Fibroblast of lung (primary cell): ENCODE results near the gene COL7A1. TPM values are rescaled to one million over a fixed set of nuclear protein-coding genes. Genes with fewer than 3 reads are reported as not detected.

Source experiments
- DNase-seq, 2 donors: peaks; one replicate each; pipeline versions ENCODE4 v3.0.0 to v3.0.0-alpha.2; 2010; ENCODE audit warnings: low read depth in 2 of 2
- H2AFZ ChIP-seq: 2 replicates; pipeline ENCODE4 v1.5.1; 2012; ENCODE audit warnings: low read length, control low read depth, inconsistent platforms
- H3K27ac ChIP-seq: 2 replicates; pipeline ENCODE4 v1.5.1; 2011; ENCODE audit warnings: low read length, control low read depth; ENCODE audit not compliant: insufficient read depth
- H3K27me3 ChIP-seq: 2 replicates; pipeline ENCODE4 v1.5.1; 2011; ENCODE audit warnings: mild to moderate bottlenecking, low read length; ENCODE audit not compliant: control insufficient read depth, insufficient read depth
- H3K36me3 ChIP-seq: 2 replicates; pipeline ENCODE4 v1.5.1; 2011; ENCODE audit warnings: low read length; ENCODE audit not compliant: control insufficient read depth, insufficient read depth
- H3K4me1 ChIP-seq: 2 replicates; pipeline ENCODE4 v1.5.1; 2011; ENCODE audit warnings: low read length; ENCODE audit not compliant: control insufficient read depth, insufficient read depth; ENCODE audit errors: extremely low read depth
- H3K4me2 ChIP-seq: 2 replicates; pipeline ENCODE4 v1.5.1; 2011; ENCODE audit warnings: low read length, control low read depth; ENCODE audit not compliant: insufficient read depth; ENCODE audit errors: extremely low read depth
- H3K4me3 ChIP-seq, 4 experiments: fragments of 200-600 bp in 1 of 4; sonication (generic) in 1 of 4; replicated peaks in 1 of 4; 2 replicates each; pipeline ENCODE4 v1.5.1; 2011 to 2016; ENCODE audit warnings: low read length in 4 of 4, low read depth in 3 of 4, mild to moderate bottlenecking in 3 of 4, control low read depth in 2 of 4, inconsistent platforms in 1 of 4, mixed read lengths in 1 of 4; ENCODE audit not compliant: insufficient read depth in 1 of 4; ENCODE audit errors: control extremely low read depth in 1 of 4
- H3K79me2 ChIP-seq: 2 replicates; pipeline ENCODE4 v1.5.1; 2012; ENCODE audit warnings: mild to moderate bottlenecking, low read length, inconsistent platforms; ENCODE audit not compliant: control insufficient read depth, insufficient read depth
- H3K9ac ChIP-seq: 2 replicates; pipeline ENCODE4 v1.5.1; 2011; ENCODE audit warnings: mild to moderate bottlenecking, low read length, control low read depth; ENCODE audit not compliant: insufficient read depth
- H3K9me3 ChIP-seq: 2 replicates; pipeline ENCODE4 v1.5.1; 2012; ENCODE audit warnings: low read depth, low read length; ENCODE audit not compliant: control insufficient read depth, insufficient read depth
- H4K20me1 ChIP-seq: 2 replicates; pipeline ENCODE4 v1.5.1; 2011; ENCODE audit warnings: low read length; ENCODE audit not compliant: control insufficient read depth, insufficient read depth; ENCODE audit errors: extremely low read depth
- CTCF ChIP-seq, 2 donors: IDR thresholded peaks in 1 of 2; conservative IDR thresholded peaks in 1 of 2; 1 replicate in 1 of 2; 2 replicates in 1 of 2; pipeline ENCODE4 v1.5.1; 2011 to 2012; ENCODE audit warnings: low read length in 2 of 2, control low read depth in 1 of 2, inconsistent platforms in 1 of 2, low read depth in 1 of 2, mild to moderate bottlenecking in 1 of 2
- EZH2 ChIP-seq: IDR thresholded peaks from 2 replicates; pipeline ENCODE4 v1.5.1; 2012; ENCODE audit warnings: low read length, control low read depth, mild to moderate bottlenecking; ENCODE audit errors: missing control alignments
- polyA plus RNA-seq, 2 donors: library from polyadenylated mRNA; depleted of rRNA in 1 of 2; stranded (reverse) in 1 of 2; unstranded in 1 of 2; fragments of >200 nt; gene quantifications; 2 replicates each; pipeline ENCODE4 v1.2.1, GENCODE V29; 2011 to 2012; ENCODE audit warnings: missing spikeins in 1 of 2
- total RNA-seq: library from RNA; depleted of rRNA; stranded (reverse); fragments of >200 nt; gene quantifications from 2 replicates; pipeline ENCODE4 v1.2.1, GENCODE V29; 2014

The COL7A1 gene
- total and polyA plus RNA-seq, 2 donors (not counting 1 experiment from before 2014, with no cell fraction given), result 3.4 to 36.7 TPM

GRCh38 chr3:48584836-48585235 is 10.3 kb downstream of the COL7A1 start:
- no peak overlapping the region for H2AFZ ChIP-seq
- no peak overlapping the region for H3K4me2 ChIP-seq
- no peaks in the 10 kb centered on the region for H3K4me1 ChIP-seq
- no peak for DNase-seq
- no peak for TF ChIP-seq EZH2
- no peaks in the 10 kb centered on the region for H4K20me1 ChIP-seq
- no peaks in the 10 kb centered on the region for H3K9me3 ChIP-seq
- no peak overlapping the region for H3K27ac ChIP-seq
- H3K79me2 ChIP-seq, result no peaks in the 10 kb centered on the region
- no peaks in the 10 kb centered on the region for H3K27me3 ChIP-seq
- no peak overlapping the region for H3K4me3 ChIP-seq
- H3K9ac ChIP-seq, result no peak overlapping the region
- peaks cover 6% of the 10 kb centered on the region for H3K36me3 ChIP-seq

- Histone ChIP-seq H4K20me1 (no peaks in the 10 kb centered on the region), H3K27ac (no peak overlapping the region), H3K4me2 (no peak overlapping the region), H2AFZ (no peak overlapping the region), H3K9me3 (no peaks in the 10 kb centered on the region), H3K79me2 (no peaks in the 10 kb centered on the region), H3K4me3 (no peak overlapping the region), H3K36me3 (peaks cover 7% of the 10 kb centered on the region), H3K4me1 (no peaks in the 10 kb centered on the region), H3K27me3 (no peaks in the 10 kb centered on the region), H3K9ac (no peak overlapping the region)
- TF ChIP-seq CTCF (conservative IDR thresholded peaks at IDR 0.05 in 1 of 2, IDR thresholded peaks at IDR 0.05 in 1 of 2; ENCODE audit: low read depth in 1 of 2, low read length in 2 of 2), result no peak
- no peak for TF ChIP-seq EZH2
- DNase-seq, result no peak
These were observed 13.3 kb downstream of the COL7A1 start for GRCh38 chr3:48581621-48582481.

GRCh38 chr3:48576647-48577046 is 18.5 kb downstream of the COL7A1 start:
- no peak for DNase-seq
- no peaks in the 10 kb centered on the region for H3K27me3 ChIP-seq
- H3K27ac ChIP-seq, result no peak overlapping the region
- no peak overlapping the region for H2AFZ ChIP-seq
- no peaks in the 10 kb centered on the region for H3K4me1 ChIP-seq
- H3K9ac ChIP-seq, result no peak overlapping the region
- H3K9me3 ChIP-seq, result no peaks in the 10 kb centered on the region
- H3K36me3 ChIP-seq, result peaks cover 4% of the 10 kb centered on the region
- no peaks in the 10 kb centered on the region for H4K20me1 ChIP-seq
- TF ChIP-seq EZH2, result no peak
- no peaks in the 10 kb centered on the region for H3K79me2 ChIP-seq
- no peak overlapping the region for H3K4me2 ChIP-seq
- H3K4me3 ChIP-seq, result no peak overlapping the region

GRCh38 chr3:48575366-48575765 is 19.8 kb downstream of the COL7A1 start:
- no peaks in the 10 kb centered on the region for H4K20me1 ChIP-seq
- H3K36me3 ChIP-seq, result peaks cover 4% of the 10 kb centered on the region
- no peak overlapping the region for H3K4me3 ChIP-seq
- DNase-seq, result no peak
- no peaks in the 10 kb centered on the region for H3K27me3 ChIP-seq
- no peak overlapping the region for H2AFZ ChIP-seq
- no peaks in the 10 kb centered on the region for H3K9me3 ChIP-seq
- no peaks in the 10 kb centered on the region for H3K79me2 ChIP-seq
- no peaks in the 10 kb centered on the region for H3K4me1 ChIP-seq
- H3K9ac ChIP-seq, result no peak overlapping the region
- H3K4me2 ChIP-seq, result no peak overlapping the region
- no peak overlapping the region for H3K27ac ChIP-seq
- TF ChIP-seq CTCF (conservative IDR thresholded peaks at IDR 0.05 in 1 of 2, IDR thresholded peaks at IDR 0.05 in 1 of 2; ENCODE audit: low read depth in 1 of 2, low read length in 2 of 2), result no peak
- TF ChIP-seq EZH2, result no peak
